ENCODE measurements around the gene THRB.

GRCh38 chr3:24215502-24215901, 279.1 kb downstream of the THRB start:
- TF ChIP-seq POLR2A (IDR thresholded peaks at IDR 0.05) = no peak
- TF ChIP-seq CTCF (IDR thresholded peaks at IDR 0.05) = no peak

Data from vagina (tissue), 2 donors.